HL-60 (cell line): ENCODE measurements around the gene GGA3.

Experiments
- CTCF ChIP-seq: IDR thresholded peaks from one replicate; pipeline ENCODE4 v1.5.1; 2011; ENCODE audit warnings: low read length, control low read depth, inconsistent platforms; ENCODE audit not compliant: insufficient read depth
- GABPA ChIP-seq: IDR thresholded peaks from 2 replicates; pipeline ENCODE4 v1.6.1; 2012; ENCODE audit warnings: low read depth
- POLR2AphosphoS5 ChIP-seq: IDR thresholded peaks from 2 replicates; pipeline ENCODE4 v1.6.1; 2012; ENCODE audit warnings: low read depth
- REST ChIP-seq: IDR thresholded peaks from 2 replicates; pipeline ENCODE4 v1.6.1; 2012; ENCODE audit warnings: low read depth; ENCODE audit not compliant: insufficient replicate concordance

- TF ChIP-seq POLR2AphosphoS5: no peak
- no peak for TF ChIP-seq CTCF
- TF ChIP-seq GABPA: no peak
- TF ChIP-seq REST: no peak
Measured at GRCh38 chr17:75239778-75240393, 21.5 kb downstream of the GGA3 start.
